CD8-positive, alpha-beta memory T cell (primary cell): ENCODE results near the gene NBPF14. TPM values are rescaled to one million over a fixed set of nuclear protein-coding genes. Genes with fewer than 3 reads are reported as not detected.
"Not testable (repeated sequence)": the region's sequence is repeated elsewhere in the genome, so short reads cannot be mapped to it uniquely, and the experiment has no call there.

ENCODE experiments used
- CTCF ChIA-PET: fragments of 350-600 bp; sonication (Branson Sonifier 250); formaldehyde crosslinking; loops from one replicate; lab custom pipeline; 2021; ENCODE audit warnings: antibody characterized with exemption; lab: Charles Lee
- POLR2A ChIA-PET: fragments of 350-600 bp; sonication (Branson Sonifier 250); formaldehyde crosslinking; loops from one replicate; lab custom pipeline; 2021; ENCODE audit warnings: antibody characterized with exemption; lab: Charles Lee
- DNase-seq, 5 donors: peaks; one replicate each; pipeline versions ENCODE4 v3.0.0 to v3.0.0-alpha.2; 2020 to 2022; ENCODE audit warnings: mixed read lengths in 1 of 5
- H3K27ac ChIP-seq: one replicate; pipeline ENCODE4 v1.7.0; 2013; ENCODE audit warnings: low read depth, mild to moderate bottlenecking, low read length, moderate library complexity
- H3K27me3 ChIP-seq: 2 replicates; pipeline ENCODE4 v1.7.0; 2013; ENCODE audit warnings: low read length, mild to moderate bottlenecking; ENCODE audit not compliant: insufficient read depth, poor library complexity, severe bottlenecking
- H3K36me3 ChIP-seq: 2 replicates; pipeline ENCODE4 v1.7.0; 2013; ENCODE audit warnings: mild to moderate bottlenecking, low read length, moderate library complexity; ENCODE audit not compliant: insufficient read depth
- H3K4me1 ChIP-seq: 2 replicates; pipeline ENCODE4 v1.7.0; 2013; ENCODE audit warnings: mild to moderate bottlenecking, low read length, moderate library complexity; ENCODE audit not compliant: insufficient read depth
- H3K4me3 ChIP-seq: 2 replicates; pipeline ENCODE4 v1.7.0; 2013; ENCODE audit warnings: mild to moderate bottlenecking, low read length
- H3K9me3 ChIP-seq: 2 replicates; pipeline ENCODE4 v1.7.0; 2013; ENCODE audit warnings: mild to moderate bottlenecking, low read length
- H3K27ac Mint-ChIP-seq, 8 donors: one replicate each; pipeline ENCODE4 v1.8.0; 2020 to 2021; ENCODE audit warnings: mixed read lengths in 8 of 8, mild to moderate bottlenecking in 6 of 8, inconsistent platforms in 3 of 8, moderate library complexity in 3 of 8
- H3K27me3 Mint-ChIP-seq, 2 donors: one replicate each; pipeline ENCODE4 v1.8.0; 2020 to 2021; ENCODE audit warnings: mixed read lengths in 2 of 2, mild to moderate bottlenecking in 1 of 2, moderate library complexity in 1 of 2
- H3K36me3 Mint-ChIP-seq, 3 donors: one replicate each; pipeline ENCODE4 v1.8.0; 2020 to 2021; ENCODE audit warnings: mixed read lengths in 3 of 3, inconsistent platforms in 1 of 3, mild to moderate bottlenecking in 1 of 3
- H3K4me1 Mint-ChIP-seq, 3 donors: one replicate each; pipeline ENCODE4 v1.8.0; 2020 to 2021; ENCODE audit warnings: mixed read lengths in 3 of 3, inconsistent platforms in 1 of 3, mild to moderate bottlenecking in 1 of 3
- H3K4me3 Mint-ChIP-seq, 7 donors: one replicate each; pipeline ENCODE4 v1.8.0; 2020 to 2021; ENCODE audit warnings: mixed read lengths in 7 of 7, mild to moderate bottlenecking in 6 of 7, moderate library complexity in 4 of 7, inconsistent platforms in 2 of 7
- H3K9me3 Mint-ChIP-seq, 5 donors: one replicate each; pipeline ENCODE4 v1.8.0; 2020 to 2022; ENCODE audit warnings: mixed read lengths in 5 of 5, mild to moderate bottlenecking in 3 of 5, moderate library complexity in 2 of 5, inconsistent platforms in 1 of 5
- polyA plus RNA-seq: library from polyadenylated mRNA; unstranded; fragments of 300-500 nt; fragmentation: Illumina TruSeq; gene quantifications from one replicate; pipeline ENCODE4 v1.2.3, GENCODE V29; 2021
- total RNA-seq, 2 experiments: library from RNA; stranded (reverse); gene quantifications; one replicate each; pipeline ENCODE4 v1.2.3, GENCODE V29; 2021

Gene NBPF14, protein sequence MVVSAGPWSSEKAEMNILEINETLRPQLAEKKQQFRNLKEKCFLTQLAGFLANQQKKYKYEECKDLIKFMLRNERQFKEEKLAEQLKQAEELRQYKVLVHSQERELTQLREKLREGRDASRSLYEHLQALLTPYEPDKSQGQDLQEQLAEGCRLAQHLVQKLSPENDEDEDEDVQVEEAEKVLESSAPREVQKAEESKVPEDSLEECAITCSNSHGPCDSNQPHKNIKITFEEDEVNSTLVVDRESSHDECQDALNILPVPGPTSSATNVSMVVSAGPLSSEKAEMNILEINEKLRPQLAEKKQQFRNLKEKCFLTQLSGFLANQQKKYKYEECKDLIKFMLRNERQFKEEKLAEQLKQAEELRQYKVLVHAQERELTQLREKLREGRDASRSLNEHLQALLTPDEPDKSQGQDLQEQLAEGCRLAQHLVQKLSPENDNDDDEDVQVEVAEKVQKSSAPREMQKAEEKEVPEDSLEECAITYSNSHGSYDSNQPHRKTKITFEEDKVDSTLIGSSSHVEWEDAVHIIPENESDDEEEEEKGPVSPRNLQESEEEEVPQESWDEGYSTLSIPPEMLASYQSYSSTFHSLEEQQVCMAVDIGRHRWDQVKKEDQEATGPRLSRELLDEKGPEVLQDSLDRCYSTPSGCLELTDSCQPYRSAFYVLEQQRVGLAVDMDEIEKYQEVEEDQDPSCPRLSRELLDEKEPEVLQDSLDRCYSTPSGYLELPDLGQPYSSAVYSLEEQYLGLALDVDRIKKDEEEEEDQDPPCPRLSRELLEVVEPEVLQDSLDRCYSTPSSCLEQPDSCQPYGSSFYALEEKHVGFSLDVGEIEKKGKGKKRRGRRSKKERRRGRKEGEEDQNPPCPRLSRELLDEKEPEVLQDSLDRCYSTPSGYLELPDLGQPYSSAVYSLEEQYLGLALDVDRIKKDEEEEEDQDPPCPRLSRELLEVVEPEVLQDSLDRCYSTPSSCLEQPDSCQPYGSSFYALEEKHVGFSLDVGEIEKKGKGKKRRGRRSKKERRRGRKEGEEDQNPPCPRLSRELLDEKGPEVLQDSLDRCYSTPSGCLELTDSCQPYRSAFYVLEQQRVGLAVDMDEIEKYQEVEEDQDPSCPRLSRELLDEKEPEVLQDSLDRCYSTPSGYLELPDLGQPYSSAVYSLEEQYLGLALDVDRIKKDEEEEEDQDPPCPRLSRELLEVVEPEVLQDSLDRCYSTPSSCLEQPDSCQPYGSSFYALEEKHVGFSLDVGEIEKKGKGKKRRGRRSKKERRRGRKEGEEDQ (N-terminal part only)
- total RNA-seq = 10 to 100 TPM; 11.2 to 11.6 TPM
- polyA plus RNA-seq = 5.6 TPM

DNA sequence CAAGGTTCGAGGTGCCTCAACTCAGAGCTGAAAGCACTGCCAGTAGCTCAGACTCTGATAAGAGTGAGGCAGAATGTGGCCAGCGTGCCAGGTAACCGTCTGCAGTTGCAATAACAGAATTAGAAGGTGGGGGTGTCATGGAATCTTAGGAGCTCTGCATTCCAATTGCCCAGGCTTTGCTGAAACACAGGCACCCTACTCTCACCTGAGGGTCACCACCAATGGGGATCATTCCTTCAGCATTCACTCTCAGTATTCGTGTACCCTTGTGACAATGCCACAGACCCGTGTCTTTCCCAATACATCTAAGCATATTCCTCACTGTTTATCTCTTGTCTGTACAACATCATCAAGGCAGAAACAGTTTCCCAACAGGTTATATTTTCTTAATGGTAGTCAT is at the start of gene NBPF14:
NBPF14 (minus strand) TSS at position 101 of the 400 bp plus-strand sequence. CDS start 294 bp downstream, outside the sequence.
- H3K27ac Mint-ChIP-seq, H3K27me3 ChIP-seq, CTCF ChIA-PET, H3K36me3 ChIP-seq, H3K27ac ChIP-seq, H3K4me1 Mint-ChIP-seq, DNase-seq, H3K4me3 ChIP-seq, H3K9me3 ChIP-seq, H3K36me3 Mint-ChIP-seq, H3K4me1 ChIP-seq, H3K4me3 Mint-ChIP-seq, POLR2A ChIA-PET, H3K9me3 Mint-ChIP-seq, H3K27me3 Mint-ChIP-seq: not testable (repeated sequence)

DNA sequence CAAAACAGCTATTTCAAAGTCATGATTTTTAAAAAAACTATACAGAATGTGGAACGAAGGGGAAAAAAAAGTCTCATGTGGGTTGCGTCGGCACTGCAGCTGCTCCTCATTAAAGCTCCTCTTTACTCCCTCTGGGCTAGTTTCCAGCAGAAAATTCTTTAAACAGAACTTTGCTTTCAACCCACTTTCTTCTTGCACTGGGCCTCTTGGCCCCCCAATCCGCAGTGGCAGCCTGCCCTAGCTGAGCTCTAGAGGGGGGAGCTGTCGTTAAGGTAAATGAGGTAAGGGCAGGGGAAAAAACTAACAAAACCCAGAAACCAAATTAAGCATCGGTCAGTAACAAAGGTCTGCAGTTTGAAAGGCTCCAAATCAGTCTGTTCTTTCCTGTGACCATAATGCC is 29.6 kb upstream of the NBPF14 start:
- H3K9me3 Mint-ChIP-seq, H3K4me3 ChIP-seq, H3K27me3 ChIP-seq, H3K27me3 Mint-ChIP-seq, H3K27ac Mint-ChIP-seq, CTCF ChIA-PET, DNase-seq, H3K36me3 ChIP-seq, H3K36me3 Mint-ChIP-seq, H3K4me1 ChIP-seq, H3K4me1 Mint-ChIP-seq, H3K27ac ChIP-seq, H3K9me3 ChIP-seq, H3K4me3 Mint-ChIP-seq, POLR2A ChIA-PET: not testable (repeated sequence)

DNA sequence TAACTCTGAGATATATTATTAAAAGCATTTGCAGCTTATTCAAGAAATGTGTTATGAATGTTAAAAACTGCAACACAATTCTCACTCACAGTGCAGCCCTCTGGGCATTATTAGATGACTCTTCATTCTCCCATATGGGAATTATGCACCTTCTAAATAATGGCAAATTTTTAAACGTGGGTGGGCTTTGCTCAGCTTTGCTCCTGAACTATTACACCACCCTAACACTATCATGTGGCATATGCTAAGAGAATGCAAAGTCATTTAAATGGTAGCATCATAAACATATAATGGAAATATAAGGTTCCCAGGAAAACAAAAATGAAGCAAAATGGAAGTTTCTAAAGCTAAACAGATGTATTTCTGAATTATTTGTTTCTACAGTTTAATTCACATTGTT is 22.4 kb upstream of the NBPF14 start:
- H3K27ac ChIP-seq, H3K4me3 Mint-ChIP-seq, H3K4me1 ChIP-seq, H3K4me1 Mint-ChIP-seq, H3K36me3 ChIP-seq, H3K27me3 ChIP-seq, DNase-seq, H3K27ac Mint-ChIP-seq, CTCF ChIA-PET, H3K27me3 Mint-ChIP-seq, H3K4me3 ChIP-seq, H3K9me3 ChIP-seq, H3K9me3 Mint-ChIP-seq, H3K36me3 Mint-ChIP-seq, POLR2A ChIA-PET: not testable (repeated sequence)

DNA sequence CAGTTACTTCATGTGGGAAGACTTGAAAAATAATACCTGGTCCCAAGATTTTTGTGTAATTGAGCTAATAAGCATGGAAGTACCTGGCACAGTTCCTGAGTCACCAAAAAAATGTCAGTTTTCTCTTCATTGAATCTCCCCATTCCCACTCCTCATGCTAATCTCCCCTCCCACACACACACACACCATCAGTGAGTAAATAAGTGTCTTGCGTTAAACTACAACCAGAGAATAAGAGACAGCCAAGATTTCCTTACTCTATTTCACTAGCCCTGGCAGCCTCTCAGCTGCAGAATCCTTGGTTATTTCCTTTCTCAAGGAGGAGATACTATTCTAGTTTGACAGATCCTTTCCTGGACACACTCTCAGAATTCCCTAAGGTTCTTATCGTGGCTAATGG is 9.5 kb upstream of the NBPF14 start:
- H3K27me3 ChIP-seq, CTCF ChIA-PET, H3K9me3 Mint-ChIP-seq, H3K4me3 Mint-ChIP-seq, H3K27ac ChIP-seq, H3K4me1 ChIP-seq, H3K4me3 ChIP-seq, H3K9me3 ChIP-seq, H3K4me1 Mint-ChIP-seq, H3K36me3 Mint-ChIP-seq, H3K27ac Mint-ChIP-seq, H3K27me3 Mint-ChIP-seq, DNase-seq, H3K36me3 ChIP-seq, POLR2A ChIA-PET: not testable (repeated sequence)

DNA sequence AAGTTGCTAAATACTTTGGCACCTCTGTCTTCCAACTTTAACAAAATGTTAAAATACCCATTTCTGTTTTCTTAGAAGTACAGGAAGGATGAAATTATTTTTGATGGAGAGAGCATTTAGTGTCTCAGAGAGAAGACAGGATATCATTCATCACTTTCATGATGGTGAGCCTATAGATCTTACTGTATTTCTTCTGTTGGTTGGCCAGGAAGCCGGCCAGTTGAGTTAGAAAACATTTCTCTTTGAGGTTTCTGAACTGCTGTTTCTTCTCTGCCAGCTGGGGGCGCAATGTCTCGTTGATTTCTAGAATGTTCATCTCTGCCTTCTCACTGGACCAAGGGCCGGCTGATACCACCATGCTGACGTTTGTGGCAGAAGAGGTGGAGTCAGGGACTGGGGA is 451 bp downstream of the NBPF14 start:
- H3K27ac ChIP-seq, H3K9me3 Mint-ChIP-seq, H3K27ac Mint-ChIP-seq, DNase-seq, POLR2A ChIA-PET, H3K4me3 Mint-ChIP-seq, H3K4me3 ChIP-seq, H3K9me3 ChIP-seq, H3K4me1 Mint-ChIP-seq, CTCF ChIA-PET, H3K27me3 ChIP-seq, H3K4me1 ChIP-seq, H3K36me3 ChIP-seq, H3K27me3 Mint-ChIP-seq, H3K36me3 Mint-ChIP-seq: not testable (repeated sequence)

DNA sequence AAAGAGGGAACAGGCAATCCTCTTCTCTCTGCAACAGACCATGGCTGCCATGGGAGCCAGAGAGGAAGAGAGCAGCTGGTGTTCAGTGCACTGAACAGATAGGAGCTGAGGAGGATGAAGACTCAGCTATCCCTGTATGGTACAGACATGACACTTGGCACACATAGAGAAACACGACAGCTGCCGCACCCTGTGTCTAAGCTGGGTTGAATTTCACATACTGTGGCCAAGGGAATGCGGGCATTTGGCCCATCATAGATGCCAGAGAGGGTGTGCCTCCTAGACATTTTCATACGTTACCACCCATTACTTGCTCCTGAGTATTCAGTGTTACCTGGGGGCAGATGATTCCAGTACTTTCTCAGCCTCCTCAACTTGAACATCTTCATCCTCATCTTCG is 4.7 kb downstream of the NBPF14 start:
- DNase-seq, H3K36me3 Mint-ChIP-seq, H3K27ac Mint-ChIP-seq, H3K36me3 ChIP-seq, H3K27me3 Mint-ChIP-seq, H3K4me1 ChIP-seq, H3K9me3 ChIP-seq, H3K4me3 ChIP-seq, H3K4me1 Mint-ChIP-seq, H3K27ac ChIP-seq, CTCF ChIA-PET, H3K4me3 Mint-ChIP-seq, POLR2A ChIA-PET, H3K9me3 Mint-ChIP-seq, H3K27me3 ChIP-seq: not testable (repeated sequence)

DNA sequence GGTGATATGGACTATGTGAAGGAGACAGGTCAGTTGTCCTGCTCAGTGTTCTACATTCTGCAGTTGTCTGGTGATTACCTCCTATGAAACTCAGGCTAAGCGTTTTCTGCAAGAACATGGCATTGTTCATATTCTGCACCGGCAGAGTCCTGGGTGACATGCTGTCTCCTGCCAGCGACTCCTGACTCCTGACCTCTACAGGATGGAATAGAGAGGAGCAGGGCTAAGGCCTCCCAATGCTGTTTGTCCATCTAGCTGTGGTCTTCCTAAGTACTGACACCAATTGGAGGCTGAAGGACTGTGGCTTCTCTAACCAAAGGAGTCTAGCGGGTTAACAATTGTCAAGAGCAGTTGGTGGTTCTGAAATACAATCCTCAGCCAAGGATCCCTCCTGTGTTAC is 63.7 kb downstream of the NBPF14 start:
- H3K36me3 Mint-ChIP-seq, H3K27me3 Mint-ChIP-seq, H3K4me3 ChIP-seq, DNase-seq, H3K9me3 Mint-ChIP-seq, POLR2A ChIA-PET, H3K36me3 ChIP-seq, H3K9me3 ChIP-seq, H3K27me3 ChIP-seq, H3K4me3 Mint-ChIP-seq, H3K27ac Mint-ChIP-seq, H3K4me1 ChIP-seq, H3K4me1 Mint-ChIP-seq, CTCF ChIA-PET, H3K27ac ChIP-seq: not testable (repeated sequence)

DNA sequence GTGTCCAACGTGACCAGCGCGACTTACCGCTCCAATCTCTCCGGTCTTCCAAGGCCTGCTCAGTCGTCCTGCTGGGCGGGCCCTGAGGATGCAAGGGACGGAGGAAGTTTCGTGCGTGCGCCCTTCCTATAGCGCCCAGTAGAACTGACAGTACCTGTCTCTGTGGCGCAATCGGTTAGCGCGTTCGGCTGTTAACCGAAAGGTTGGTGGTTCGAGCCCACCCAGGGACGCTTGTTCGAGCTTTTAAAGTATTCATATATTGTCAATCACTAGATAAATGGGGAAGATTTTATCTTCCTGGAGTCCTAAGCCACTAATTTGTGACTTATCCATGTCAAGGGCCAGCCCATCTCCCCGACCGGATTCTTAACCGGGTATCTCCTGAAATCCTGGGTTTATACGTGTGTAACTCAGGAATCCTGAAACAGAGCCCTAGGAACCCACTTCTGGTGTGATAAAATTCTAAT is 66.7 kb downstream of the NBPF14 start:
- H3K36me3 Mint-ChIP-seq, CTCF ChIA-PET, H3K9me3 Mint-ChIP-seq, H3K4me1 ChIP-seq, H3K36me3 ChIP-seq, H3K4me1 Mint-ChIP-seq, H3K4me3 ChIP-seq, H3K27me3 ChIP-seq, H3K27ac ChIP-seq, H3K9me3 ChIP-seq, POLR2A ChIA-PET, H3K27me3 Mint-ChIP-seq: not testable (repeated sequence)
- H3K4me3 Mint-ChIP-seq = peak overlapping the region; percentile 74 to 98 (median 83)
- H3K27ac Mint-ChIP-seq = peak overlapping the region; percentile 68 to 99 (median 87)
- DNase-seq = peak; percentile 39 to 77 (median 63)
